HG02884 (cell line): ENCODE data around the gene NFIB.

ENCODE experiments used
- ATAC-seq: cut with Tn5 transposase; IDR thresholded peaks from one replicate; pipeline ENCODE4 v1.9.1; 2021; ENCODE audit warnings: mild to moderate bottlenecking, moderate library complexity; ENCODE audit not compliant: unreplicated experiment

The NFIB gene

DNA sequence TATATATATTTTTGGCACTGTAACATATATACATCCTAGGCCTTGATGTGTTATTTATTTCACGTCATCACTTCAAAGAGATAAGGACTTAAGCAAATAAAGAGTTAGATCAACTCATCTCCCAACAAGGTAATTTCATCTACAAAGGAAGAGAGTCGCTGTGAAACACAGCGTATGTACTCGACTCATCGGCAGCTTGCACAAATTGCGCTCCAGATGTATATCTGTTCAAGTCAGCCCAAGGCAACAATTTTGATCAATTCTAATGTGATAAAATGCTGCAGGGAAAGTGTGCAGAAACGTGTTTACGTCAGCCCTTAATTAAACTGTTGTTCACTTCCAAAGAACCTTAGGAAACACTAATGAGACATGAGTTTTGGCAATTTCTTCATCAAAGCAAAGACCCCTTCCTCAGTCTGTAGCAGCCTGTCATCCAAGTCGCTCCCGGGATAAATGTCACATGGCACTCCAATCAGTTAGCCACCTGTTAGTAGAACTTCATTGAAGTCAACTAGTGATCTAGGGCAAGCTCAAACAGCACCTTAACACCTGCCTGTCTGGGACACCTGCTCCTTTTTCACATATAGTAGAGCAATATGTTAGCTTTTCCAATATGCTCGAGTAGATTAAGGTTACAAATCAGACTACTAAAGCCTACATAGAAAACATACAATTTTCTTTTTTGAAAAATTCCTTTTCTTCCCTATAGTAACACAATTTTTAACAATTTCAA, 182.4 kb downstream of the NFIB start:
- no peak for ATAC-seq

- no peak for ATAC-seq
Observed at GRCh38 chr9:14127656-14128055, 186.3 kb downstream of the NFIB start.

DNA sequence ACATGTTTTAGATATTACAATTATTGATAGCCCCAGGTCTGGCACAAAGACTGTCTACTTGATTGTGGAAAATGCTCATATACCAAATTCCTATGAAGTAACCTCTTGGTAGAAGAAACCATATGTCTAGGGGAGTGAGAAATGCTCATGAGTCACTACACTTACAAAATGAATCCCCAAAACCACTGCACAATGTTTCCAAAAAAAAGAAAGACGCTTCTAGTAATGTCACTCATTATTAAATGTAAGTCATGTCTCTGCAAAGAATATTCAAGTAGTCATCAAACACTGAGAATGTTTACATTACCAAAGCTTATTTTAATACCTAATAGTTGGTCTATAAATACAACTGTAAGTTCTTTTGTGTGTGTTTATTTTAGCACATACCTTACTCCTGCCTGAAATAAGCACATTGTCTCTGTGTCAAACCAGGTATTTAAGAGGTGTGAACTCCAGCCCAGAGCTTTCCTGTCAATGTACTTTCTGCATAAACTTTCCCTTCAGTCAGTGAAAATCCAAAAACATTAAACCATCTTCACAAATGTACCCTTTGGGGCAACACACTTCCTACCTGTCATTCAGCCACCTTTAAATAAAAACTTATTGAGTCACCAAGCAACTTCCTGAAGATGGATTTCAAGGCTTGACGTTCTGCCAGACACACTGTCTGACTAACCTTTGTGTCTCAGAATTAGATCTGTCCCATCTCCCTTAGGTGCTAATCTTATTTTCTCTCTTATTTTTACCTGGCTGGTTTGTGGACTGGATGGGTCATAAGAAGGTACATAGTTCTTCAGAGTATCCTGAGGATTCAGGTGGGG, 194.0 kb downstream of the NFIB start:
- ATAC-seq = no peak

DNA sequence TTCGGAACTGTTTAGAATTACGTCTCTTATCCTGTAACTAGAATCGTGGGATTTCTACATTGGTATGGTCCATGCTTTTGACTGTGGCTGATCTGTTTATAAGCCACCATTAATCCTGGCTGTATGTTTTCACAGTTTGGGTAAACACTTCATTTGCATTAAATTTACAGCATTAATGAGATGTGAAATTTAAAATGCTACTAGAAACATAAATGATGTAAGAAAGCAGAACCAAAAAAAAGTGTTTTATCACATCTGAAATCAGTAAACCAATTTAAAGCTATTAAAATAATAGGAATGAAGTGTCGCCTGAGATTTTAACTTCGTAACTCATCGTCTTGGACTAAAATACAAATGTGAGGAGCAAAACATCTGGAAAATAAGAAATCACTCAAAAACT, 201.7 kb downstream of the NFIB start:
- ATAC-seq = no peak

DNA sequence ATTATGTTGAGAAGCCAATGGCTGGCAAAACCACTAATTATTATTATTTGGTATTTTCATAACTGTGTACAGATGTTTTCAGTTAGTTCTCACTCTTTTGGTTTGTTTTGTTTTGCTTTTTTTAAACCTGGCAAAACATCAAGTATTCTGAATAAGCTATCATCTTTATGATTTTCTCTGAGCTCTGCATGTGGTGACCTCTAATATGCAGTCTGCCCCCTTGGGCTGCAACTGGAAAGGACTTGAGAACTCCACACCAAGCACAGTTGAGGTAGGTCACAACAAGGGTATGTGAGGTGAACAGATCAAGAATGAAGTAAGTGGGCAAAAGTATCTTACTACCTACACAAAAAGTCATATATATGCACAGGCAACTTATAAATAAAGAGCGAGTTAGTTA, 202.2 kb downstream of the NFIB start:
- no peak for ATAC-seq

GRCh38 chr9:14107977-14108376, 206.0 kb downstream of the NFIB start:
- no peak for ATAC-seq

DNA sequence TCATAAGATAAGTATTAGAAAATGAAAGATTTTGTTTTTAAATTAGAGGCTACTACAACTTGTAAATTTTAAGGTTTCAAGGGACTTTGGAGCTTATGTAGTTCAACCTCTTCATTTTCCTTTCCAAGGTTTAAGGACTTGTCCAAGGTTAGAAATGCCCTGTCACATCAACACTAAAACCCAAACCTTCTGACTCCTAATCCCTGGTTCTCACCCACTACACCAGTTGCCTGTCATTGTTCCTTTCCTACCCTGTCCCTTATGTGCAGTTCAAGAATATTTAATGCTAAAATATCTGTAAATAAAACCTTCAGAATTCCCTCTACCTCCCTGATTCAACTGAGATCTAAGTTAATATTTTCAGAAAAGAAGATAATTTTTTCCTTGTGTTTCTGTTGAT, 206.4 kb downstream of the NFIB start:
- ATAC-seq = no peak

GRCh38 chr9:14106699-14107098, 207.2 kb downstream of the NFIB start:
- no peak for ATAC-seq

DNA sequence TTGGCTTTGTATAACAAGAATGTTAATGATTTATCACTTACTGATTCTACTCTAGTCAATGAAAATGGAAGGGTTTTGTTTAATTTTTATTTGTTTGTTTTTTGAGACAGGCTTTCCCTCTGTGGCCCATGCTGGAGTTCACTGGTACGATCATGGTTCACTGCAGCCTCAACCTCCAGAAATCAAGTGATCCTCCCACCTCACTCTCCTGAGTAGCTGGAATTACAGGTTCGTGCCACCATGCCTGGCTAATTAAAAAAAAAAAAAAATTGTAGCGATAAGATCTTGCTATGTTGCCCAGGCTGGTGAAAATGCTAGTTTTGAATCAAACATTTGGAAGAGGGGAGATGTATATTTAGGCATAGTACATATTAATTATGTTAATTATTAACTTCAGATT, 209.4 kb downstream of the NFIB start:
- ATAC-seq = no peak

- ATAC-seq = no peak
Observed at GRCh38 chr9:14103115-14103514, 210.8 kb downstream of the NFIB start.

GRCh38 chr9:14099737-14100136, 214.2 kb downstream of the NFIB start:
- ATAC-seq = no peak

DNA sequence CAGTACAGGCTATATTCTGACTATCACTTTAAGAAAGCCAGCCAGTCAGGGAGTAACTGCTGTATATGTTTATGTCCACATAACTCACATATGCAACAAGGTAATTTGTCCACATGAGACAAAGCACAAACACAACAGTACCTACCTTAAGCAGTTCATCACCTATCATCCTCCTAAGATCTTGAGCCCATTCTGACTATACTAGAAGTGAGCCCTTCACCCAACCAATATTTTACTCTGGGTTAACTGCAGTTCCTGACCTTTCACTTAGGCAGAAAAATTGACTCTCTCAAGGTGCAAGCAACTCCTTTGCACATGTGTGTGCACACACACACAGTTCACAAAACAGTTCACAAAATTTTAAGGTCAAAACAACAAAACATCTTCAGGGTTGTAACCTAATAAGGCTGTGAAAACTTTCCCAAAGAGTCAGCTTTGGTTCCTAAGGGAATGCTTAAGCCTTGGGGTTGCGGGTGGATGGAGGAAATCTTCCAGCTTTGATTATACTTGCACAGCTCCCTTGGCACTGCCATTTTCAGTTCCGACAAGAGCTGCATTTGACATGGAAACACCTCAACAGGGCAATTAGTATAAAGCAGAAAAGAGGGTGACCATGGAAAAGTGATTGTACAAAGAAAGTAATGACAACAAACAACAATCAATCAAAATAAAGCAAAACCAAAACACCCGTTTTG, 215.3 kb downstream of the NFIB start:
- no peak for ATAC-seq

DNA sequence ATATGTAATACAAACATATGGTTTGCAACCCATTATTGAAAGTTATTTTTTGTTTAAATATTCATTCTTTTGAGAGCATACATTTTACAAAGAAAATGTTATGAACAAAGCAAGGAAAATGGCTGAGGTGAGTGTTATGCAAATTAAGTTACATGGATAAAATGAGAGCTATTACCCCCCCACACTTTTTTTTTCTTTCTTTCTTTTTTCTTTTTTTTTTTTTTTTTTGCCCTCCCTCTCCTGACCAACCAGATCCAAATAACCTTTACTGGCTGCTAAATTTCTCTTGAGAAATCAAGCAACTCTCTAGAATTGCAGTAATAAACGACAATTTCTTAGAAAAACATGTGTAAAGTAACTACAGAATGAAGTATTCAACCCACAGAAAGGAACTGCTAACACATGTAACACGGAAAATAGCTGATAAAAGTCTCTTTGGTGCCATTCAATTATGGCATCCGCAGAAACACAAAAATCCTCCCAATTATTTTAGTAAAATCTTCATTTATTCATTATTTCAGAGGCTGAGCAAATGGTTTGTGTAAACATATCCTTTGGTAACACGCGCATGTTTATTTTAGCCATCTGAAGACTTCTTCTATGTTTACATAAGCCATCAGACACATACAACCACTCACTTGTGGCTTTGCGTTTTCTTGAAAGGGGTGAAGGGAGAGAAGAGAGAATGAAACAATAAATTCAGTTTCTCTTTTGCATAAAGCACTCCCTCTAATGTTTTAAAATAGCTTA, 216.1 kb downstream of the NFIB start:
- ATAC-seq = no peak

DNA sequence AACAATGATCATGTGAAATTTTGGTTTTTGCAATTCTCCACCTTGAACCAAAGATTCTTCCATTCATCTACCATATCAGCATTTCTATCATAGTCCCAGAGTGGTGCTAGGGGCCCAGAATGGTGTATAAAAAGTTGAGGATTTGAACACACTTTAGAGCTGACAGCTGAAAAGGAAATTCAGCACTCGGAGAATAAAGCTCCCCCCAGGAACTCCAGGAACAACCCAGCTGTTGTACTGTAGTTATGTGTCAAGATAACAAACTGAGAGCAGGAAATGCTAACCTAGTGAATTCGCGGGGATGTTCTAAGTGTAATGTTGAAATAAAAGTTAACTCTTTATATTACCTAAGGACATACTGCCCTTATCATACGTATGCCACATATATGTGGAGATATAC, 216.7 kb downstream of the NFIB start:
- no peak for ATAC-seq

DNA sequence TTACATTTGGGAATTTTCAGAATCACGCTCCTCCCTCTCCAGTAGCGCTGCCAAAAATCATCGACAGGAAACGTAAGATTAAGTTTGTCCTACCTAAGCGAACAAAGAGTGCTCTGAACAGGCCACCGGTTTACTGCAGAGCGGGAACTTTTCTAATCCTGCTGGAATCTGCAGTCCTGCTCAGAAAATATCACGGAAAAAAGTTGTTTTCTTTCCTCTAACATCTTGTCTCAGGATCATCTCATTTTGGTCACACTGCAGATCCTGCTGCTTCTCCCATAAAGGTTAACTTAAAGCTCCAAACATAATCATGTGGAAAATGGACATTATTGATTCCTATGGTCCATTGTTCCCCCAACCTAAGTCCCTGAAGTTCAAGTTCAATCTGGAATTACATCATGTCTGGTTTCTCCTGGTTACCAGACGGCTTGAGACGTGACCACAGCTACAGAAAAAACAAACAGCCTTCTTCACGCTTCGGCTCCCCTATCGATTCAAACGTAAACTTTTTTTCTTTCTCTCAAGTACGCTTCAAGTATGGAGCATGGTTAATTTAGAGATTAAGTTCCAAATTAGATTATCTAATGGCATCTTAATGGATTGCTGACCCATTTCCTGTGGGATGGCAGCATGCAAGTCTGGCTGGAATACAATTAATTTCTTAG, 217.6 kb downstream of the NFIB start:
- ATAC-seq = no peak

- ATAC-seq = no peak
Observed at GRCh38 chr9:14095277-14095676, 218.7 kb downstream of the NFIB start.

- ATAC-seq = no peak
Observed at GRCh38 chr9:14094491-14094890, 219.4 kb downstream of the NFIB start.

GRCh38 chr9:14092344-14092743, 221.6 kb downstream of the NFIB start:
- no peak for ATAC-seq

DNA sequence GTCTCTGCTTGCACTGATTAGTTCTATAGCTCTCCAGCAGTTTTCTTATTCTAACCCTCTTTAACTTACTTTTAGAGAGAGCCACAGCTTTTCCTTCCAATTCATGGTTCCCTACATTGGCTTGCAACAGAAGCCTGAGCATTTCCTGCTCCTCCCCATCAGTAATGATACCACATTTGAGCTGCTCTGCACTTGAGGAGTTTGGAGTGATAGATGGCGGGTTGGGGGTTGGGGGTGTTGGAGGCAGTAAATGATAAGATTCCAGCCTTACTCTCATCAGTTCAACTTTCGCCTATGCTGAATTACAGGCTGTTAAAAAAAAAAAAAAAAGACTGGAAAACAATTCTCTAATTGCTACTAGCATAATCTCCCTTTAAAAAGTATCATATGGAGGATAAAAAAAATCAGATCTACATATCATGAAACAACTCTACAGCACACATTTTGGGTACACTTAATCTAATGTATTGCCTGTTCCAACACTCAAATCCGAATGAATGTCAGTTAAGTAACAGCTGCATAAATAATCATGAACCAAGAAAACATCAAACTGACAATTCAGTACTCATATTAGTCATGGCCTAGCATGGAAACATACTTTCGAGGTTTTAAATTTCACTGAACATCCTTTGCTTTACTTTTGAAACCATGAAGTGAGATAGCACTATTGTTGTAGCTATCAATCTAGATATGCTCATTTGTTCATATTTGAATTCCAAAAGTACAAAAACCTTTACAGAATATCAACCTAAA, 224.7 kb downstream of the NFIB start:
- no peak for ATAC-seq

DNA sequence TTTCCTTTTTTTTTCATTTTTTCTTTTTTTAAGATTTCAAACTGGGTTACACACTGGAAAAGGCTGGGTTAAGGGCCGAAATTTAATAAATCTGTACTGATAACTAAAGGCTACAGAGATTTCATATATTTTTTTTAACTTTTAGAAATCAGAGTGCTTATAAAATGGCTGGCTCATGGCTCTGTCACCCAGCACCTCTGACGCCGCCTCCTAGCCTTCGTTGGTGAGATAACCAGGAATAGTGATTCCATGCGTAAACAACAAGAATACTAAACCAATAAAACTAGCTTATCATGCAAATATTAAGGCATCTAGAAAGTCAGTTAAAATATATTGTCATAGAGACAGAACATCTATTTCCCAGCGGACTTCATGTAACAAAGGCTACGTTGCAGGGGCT, 226.4 kb downstream of the NFIB start:
- no peak for ATAC-seq
